ENCODE data around the gene PLPP6.

The PLPP6 gene

GRCh38 chr9:4620057-4620765, 41.9 kb upstream of the PLPP6 start:
- CTCF ChIA-PET: interaction anchor here (0.7 kb wide), 1 partner anchor 146 kb away, joined by 4 read pairs; no protein-coding TSS in a partner anchor
- POLR2A ChIA-PET: no interaction called here
- DNase-seq (ENCODE audit: extremely low spot score): no peak
- TF ChIP-seq L3MBTL2 (conservative IDR thresholded peaks at IDR 0.05): no peak
- TF ChIP-seq LEF1 (IDR thresholded peaks at IDR 0.05; ENCODE audit: borderline replicate concordance): no peak
- no peak for TF ChIP-seq TARDBP (IDR thresholded peaks at IDR 0.05)
- TF ChIP-seq NFRKB (IDR thresholded peaks at IDR 0.05): no peak
- no peak for TF ChIP-seq ZNF384 (IDR thresholded peaks at IDR 0.05)
- TF ChIP-seq ARNT (IDR thresholded peaks at IDR 0.05): no peak
- TF ChIP-seq HDGF (IDR thresholded peaks at IDR 0.05; ENCODE audit: borderline replicate concordance): no peak

GRCh38 chr9:4620881-4621555, 41.1 kb upstream of the PLPP6 start:
- ChIA-PET POLR2A (no interaction called here), CTCF (no interaction called here)
- no peak for TF ChIP-seq BHLHE40 (IDR thresholded peaks at IDR 0.05; ENCODE audit: borderline replicate concordance)
- no peak for DNase-seq (ENCODE audit: extremely low spot score)

- ChIA-PET POLR2A (no interaction called here), CTCF (no interaction called here)
- no peak for DNase-seq (ENCODE audit: extremely low spot score)
- TF ChIP-seq L3MBTL2 (conservative IDR thresholded peaks at IDR 0.05): no peak
- TF ChIP-seq TARDBP (IDR thresholded peaks at IDR 0.05): no peak
These were observed 40.1 kb upstream of the PLPP6 start for GRCh38 chr9:4622016-4622415.

GRCh38 chr9:4630836-4631235, 31.3 kb upstream of the PLPP6 start:
- POLR2A ChIA-PET: no interaction called here
- TF ChIP-seq FOXM1 (IDR thresholded peaks at IDR 0.05; ENCODE audit: borderline replicate concordance) (no peak), SUZ12 (IDR thresholded peaks at IDR 0.05) (no peak), LEF1 (IDR thresholded peaks at IDR 0.05; ENCODE audit: borderline replicate concordance) (no peak), PKNOX1 (IDR thresholded peaks at IDR 0.05) (no peak), BHLHE40 (IDR thresholded peaks at IDR 0.05; ENCODE audit: borderline replicate concordance) (no peak), HDGF (IDR thresholded peaks at IDR 0.05; ENCODE audit: borderline replicate concordance) (no peak), ZNF384 (IDR thresholded peaks at IDR 0.05) (no peak), ELF4 (IDR thresholded peaks at IDR 0.05) (no peak), SP1 (IDR thresholded peaks at IDR 0.05) (no peak), CTBP1 (IDR thresholded peaks at IDR 0.05; ENCODE audit: borderline replicate concordance) (no peak), NFRKB (IDR thresholded peaks at IDR 0.05) (no peak), L3MBTL2 (conservative IDR thresholded peaks at IDR 0.05) (no peak), FOXK2 (IDR thresholded peaks at IDR 0.05) (no peak), FOXA1 (IDR thresholded peaks at IDR 0.05) (no peak), TARDBP (IDR thresholded peaks at IDR 0.05) (no peak), ARNT (IDR thresholded peaks at IDR 0.05) (no peak)
- CTCF ChIA-PET: no interaction called here
- no peak for DNase-seq (ENCODE audit: extremely low spot score)

GRCh38 chr9:4638968-4639367, 23.1 kb upstream of the PLPP6 start:
- ChIA-PET CTCF (interaction anchor here (0.6 kb wide), 1 partner anchor 12 kb away, joined by 3 read pairs; no protein-coding TSS in a partner anchor), POLR2A (no interaction called here)
- no peak for DNase-seq (ENCODE audit: extremely low spot score)
- TF ChIP-seq L3MBTL2 (conservative IDR thresholded peaks at IDR 0.05): no peak
- TF ChIP-seq ELF4 (IDR thresholded peaks at IDR 0.05): no peak
- no peak for TF ChIP-seq SUZ12 (IDR thresholded peaks at IDR 0.05)
- no peak for TF ChIP-seq CTBP1 (IDR thresholded peaks at IDR 0.05; ENCODE audit: borderline replicate concordance)
- TF ChIP-seq FOXM1 (IDR thresholded peaks at IDR 0.05; ENCODE audit: borderline replicate concordance): no peak

- POLR2A ChIA-PET: no interaction called here
- TF ChIP-seq BHLHE40 (IDR thresholded peaks at IDR 0.05; ENCODE audit: borderline replicate concordance): no peak
- no peak for TF ChIP-seq L3MBTL2 (conservative IDR thresholded peaks at IDR 0.05)
- no peak for TF ChIP-seq LEF1 (IDR thresholded peaks at IDR 0.05; ENCODE audit: borderline replicate concordance)
- no peak for TF ChIP-seq ZNF384 (IDR thresholded peaks at IDR 0.05)
- TF ChIP-seq CTBP1 (IDR thresholded peaks at IDR 0.05; ENCODE audit: borderline replicate concordance): no peak
- TF ChIP-seq SP1 (IDR thresholded peaks at IDR 0.05): no peak
- TF ChIP-seq FOXK2 (IDR thresholded peaks at IDR 0.05): no peak
- TF ChIP-seq TARDBP (IDR thresholded peaks at IDR 0.05): no peak
- no peak for TF ChIP-seq FOXA1 (IDR thresholded peaks at IDR 0.05)
- no peak for TF ChIP-seq PKNOX1 (IDR thresholded peaks at IDR 0.05)
- TF ChIP-seq SUZ12 (IDR thresholded peaks at IDR 0.05): no peak
- CTCF ChIA-PET: interaction anchor here (0.6 kb wide), 1 partner anchor 11 kb away, joined by 3 read pairs; no protein-coding TSS in a partner anchor
- DNase-seq (ENCODE audit: extremely low spot score): no peak
These were observed 22.7 kb upstream of the PLPP6 start for GRCh38 chr9:4639420-4639819.

- POLR2A ChIA-PET: no interaction called here
- CTCF ChIA-PET: interaction anchor here (0.6 to 0.9 kb wide), 2 partner anchors 8 to 154 kb away, joined by 3 read pairs; no protein-coding TSS in a partner anchor
- TF ChIP-seq TARDBP (IDR thresholded peaks at IDR 0.05) (no peak), SUZ12 (IDR thresholded peaks at IDR 0.05) (no peak), HDGF (IDR thresholded peaks at IDR 0.05; ENCODE audit: borderline replicate concordance) (no peak), ARNT (IDR thresholded peaks at IDR 0.05) (no peak), ELF4 (IDR thresholded peaks at IDR 0.05) (no peak), CTBP1 (IDR thresholded peaks at IDR 0.05; ENCODE audit: borderline replicate concordance) (no peak), BHLHE40 (IDR thresholded peaks at IDR 0.05; ENCODE audit: borderline replicate concordance) (no peak), FOXK2 (IDR thresholded peaks at IDR 0.05) (no peak), FOXM1 (IDR thresholded peaks at IDR 0.05; ENCODE audit: borderline replicate concordance) (no peak), PKNOX1 (IDR thresholded peaks at IDR 0.05) (no peak), LEF1 (IDR thresholded peaks at IDR 0.05; ENCODE audit: borderline replicate concordance) (no peak), ZNF384 (IDR thresholded peaks at IDR 0.05) (no peak), FOXA1 (IDR thresholded peaks at IDR 0.05) (no peak), SP1 (IDR thresholded peaks at IDR 0.05) (no peak), NFRKB (IDR thresholded peaks at IDR 0.05) (no peak), L3MBTL2 (conservative IDR thresholded peaks at IDR 0.05) (no peak)
These were observed 22.1 kb upstream of the PLPP6 start for GRCh38 chr9:4640027-4640426.

More at GRCh38 chr9:4640027-4640426, 22.1 kb upstream of the PLPP6 start:
- DNase-seq (ENCODE audit: extremely low spot score): peak; percentile 18
